Endothelial cell of umbilical vein (primary cell): Measurements from ENCODE around the gene KISS1. TPM values are rescaled to one million over a fixed set of nuclear protein-coding genes. Genes with fewer than 3 reads are reported as not detected.

ENCODE experiments used
- BruUV-seq: library from RNA; stranded (reverse); fragments of 400-500 nt; replicated peaks from 2 replicates; lab custom pipeline; 2021; lab: Mats Ljungman, UMichigan
- CTCF ChIA-PET: fragments of 300-600, 350-600 bp; sonication (Branson Sonifier 250); formaldehyde crosslinking; loops from one replicate; lab custom pipeline; 2021; ENCODE audit warnings: antibody characterized with exemption, inconsistent platforms; lab: Charles Lee
- POLR2A ChIA-PET: fragments of 300-600, 350-600 bp; sonication (Branson Sonifier 250); formaldehyde crosslinking; loops from one replicate; lab custom pipeline; 2021; ENCODE audit warnings: antibody characterized with exemption, inconsistent platforms; lab: Charles Lee
- DNase-seq: peaks from one replicate; pipeline ENCODE4 v3.0.0-alpha.2; 2011; ENCODE audit warnings: low read depth, low spot score
- FAIRE-seq: peaks from 2 replicates; lab custom pipeline; 2011; peaks lifted over from hg19 to GRCh38; lab: Jason Lieb, UNC
- H2AFZ ChIP-seq: 2 replicates; pipeline ENCODE4 v1.6.0; 2012; ENCODE audit warnings: low read depth, low read length, control low read depth, inconsistent platforms
- H3K27ac ChIP-seq: 2 replicates; pipeline ENCODE4 v1.5.1; 2011; ENCODE audit warnings: low read depth, mild to moderate bottlenecking, control low read depth, low read length, moderate library complexity; ENCODE audit not compliant: insufficient read depth
- H3K27me3 ChIP-seq, 2 experiments: 2 replicates each; pipeline versions ENCODE4 v1.6.0 to v1.6.1; 2011; ENCODE audit warnings: low read length in 2 of 2, mixed read lengths in 1 of 2; ENCODE audit not compliant: control insufficient read depth in 2 of 2, insufficient read depth in 2 of 2
- H3K36me3 ChIP-seq, 2 experiments: 2 replicates in 1 of 2; 3 replicates in 1 of 2; pipeline ENCODE4 v1.5.1; 2011; ENCODE audit warnings: low read length in 2 of 2, mild to moderate bottlenecking in 1 of 2, moderate library complexity in 1 of 2; ENCODE audit not compliant: control insufficient read depth in 2 of 2, insufficient read depth in 2 of 2; ENCODE audit errors: extremely low read depth in 1 of 2
- H3K4me1 ChIP-seq: 3 replicates; pipeline ENCODE4 v1.5.1; 2011; ENCODE audit warnings: mild to moderate bottlenecking, low read length; ENCODE audit not compliant: control insufficient read depth, insufficient read depth; ENCODE audit errors: extremely low read depth
- H3K4me2 ChIP-seq: 2 replicates; pipeline ENCODE4 v1.6.1; 2011; ENCODE audit warnings: low read length, control low read depth, mixed read lengths; ENCODE audit not compliant: insufficient read depth
- H3K4me3 ChIP-seq, 3 experiments: fragments of 200-600 bp in 1 of 3; sonication (generic), shearing (Covaris generic) in 1 of 3; replicated peaks in 1 of 3; 2 replicates each; pipeline ENCODE4 v1.5.1; 2011 to 2016; ENCODE audit warnings: control low read depth in 3 of 3, low read length in 3 of 3, mild to moderate bottlenecking in 2 of 3, inconsistent platforms in 1 of 3, low read depth in 1 of 3, moderate library complexity in 1 of 3; ENCODE audit not compliant: insufficient read depth in 1 of 3
- H3K79me2 ChIP-seq: 2 replicates; pipeline ENCODE4 v1.6.0; 2012; ENCODE audit warnings: low read length, inconsistent platforms; ENCODE audit not compliant: control insufficient read depth, insufficient read depth
- H3K9ac ChIP-seq: replicated peaks from 2 replicates; pipeline ENCODE3; 2011; ENCODE audit warnings: low read length, control low read depth; ENCODE audit not compliant: insufficient read depth; ENCODE audit errors: extremely low read depth
- H3K9me1 ChIP-seq: replicated peaks from 3 replicates; pipeline ENCODE4 v1.6.0; 2011; ENCODE audit warnings: mild to moderate bottlenecking, low read length; ENCODE audit not compliant: control insufficient read depth, insufficient read depth; ENCODE audit errors: extremely low read depth
- H3K9me3 ChIP-seq: replicated peaks from 2 replicates; pipeline ENCODE4 v1.5.1; 2012; ENCODE audit warnings: low read length, inconsistent platforms; ENCODE audit not compliant: control insufficient read depth, insufficient read depth
- H4K20me1 ChIP-seq: replicated peaks from 2 replicates; pipeline ENCODE3; 2011; ENCODE audit warnings: mild to moderate bottlenecking, low read length; ENCODE audit not compliant: control insufficient read depth, insufficient read depth; ENCODE audit errors: extremely low read depth
- JUN ChIP-seq: IDR thresholded peaks from 2 replicates; pipeline ENCODE4 v1.6.1; 2011; ENCODE audit warnings: borderline replicate concordance, low read depth; ENCODE audit not compliant: insufficient read length, insufficient read depth
- dilution Hi-C: fragments of 300-500 bp; cut with MboI; formaldehyde crosslinking; loops from one replicate; pipeline ENCODE4 v1.15.0; 2019; ENCODE audit warnings: low sequenced_read_pairs; ENCODE audit not compliant: extremely low pct_ligation_motif_present
- intact Hi-C: fragments of 100-400 bp; cut with micrococcal nuclease; formaldehyde crosslinking; loops from one replicate; pipeline ENCODE4 v1.10.0; 2022
- polyA plus RNA-seq, 4 experiments: library from polyadenylated mRNA; depleted of rRNA in 3 of 4; stranded (reverse) in 3 of 4; unstranded in 1 of 4; fragments of >200 nt; gene quantifications; 2 replicates each; pipeline versions ENCODE4 v1.2.1 to v1.2.3, GENCODE V29; 2011 to 2012; ENCODE audit warnings: missing spikeins in 1 of 4
- total RNA-seq: library from RNA; stranded (reverse); gene quantifications from 2 replicates; pipeline ENCODE4 v1.2.3, GENCODE V29; 2021
- TF ChIP-seq, protein P1 (sequence below), 2 donors: IDR thresholded peaks; 1 replicate in 1 of 2; 2 replicates in 1 of 2; pipeline ENCODE4 v1.5.1; 2011; ENCODE audit warnings: low read length in 2 of 2, mild to moderate bottlenecking in 2 of 2, moderate library complexity in 2 of 2, control low read depth in 1 of 2, inconsistent platforms in 1 of 2, low read depth in 1 of 2; ENCODE audit not compliant: insufficient read depth in 1 of 2; ENCODE audit errors: extremely low read depth in 1 of 2

KISS1 gene
- total and polyA plus RNA-seq, 2 donors (not counting 3 experiments of a cell fraction or from before 2014, with no cell fraction given), result 0.22 to 1.00 TPM

DNA sequence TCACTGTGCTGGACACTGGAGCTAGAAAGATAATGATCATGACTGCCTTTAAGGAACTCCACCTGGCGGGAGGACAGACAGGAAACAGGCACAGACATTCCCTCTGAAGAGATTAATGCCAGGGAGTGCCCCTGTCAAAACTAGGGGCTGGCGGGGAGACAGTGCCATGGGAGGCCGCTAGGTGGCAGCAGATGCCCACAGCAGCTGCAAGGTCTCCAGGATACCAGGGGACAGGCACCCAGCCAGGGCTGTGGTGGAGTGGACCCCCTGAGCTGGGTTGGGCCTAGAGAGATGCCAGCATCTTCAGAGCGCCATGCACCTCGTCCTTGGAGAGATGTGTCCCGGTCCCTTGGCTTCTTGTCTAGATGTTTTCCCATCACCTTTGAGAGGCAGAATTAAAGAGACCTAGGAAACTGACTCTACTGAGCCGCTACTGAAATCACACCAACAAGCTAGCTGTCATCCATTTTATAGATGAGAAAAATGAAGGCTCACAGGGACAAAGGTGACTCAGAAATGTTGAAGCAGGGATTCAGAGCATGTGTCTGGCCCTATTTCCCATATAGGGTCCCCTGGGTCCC, 33.7 kb downstream of the KISS1 start:
- no peak overlapping the region for H3K4me2 ChIP-seq
- TF ChIP-seq JUN, result no peak
- TF ChIP-seq, protein P1, sequence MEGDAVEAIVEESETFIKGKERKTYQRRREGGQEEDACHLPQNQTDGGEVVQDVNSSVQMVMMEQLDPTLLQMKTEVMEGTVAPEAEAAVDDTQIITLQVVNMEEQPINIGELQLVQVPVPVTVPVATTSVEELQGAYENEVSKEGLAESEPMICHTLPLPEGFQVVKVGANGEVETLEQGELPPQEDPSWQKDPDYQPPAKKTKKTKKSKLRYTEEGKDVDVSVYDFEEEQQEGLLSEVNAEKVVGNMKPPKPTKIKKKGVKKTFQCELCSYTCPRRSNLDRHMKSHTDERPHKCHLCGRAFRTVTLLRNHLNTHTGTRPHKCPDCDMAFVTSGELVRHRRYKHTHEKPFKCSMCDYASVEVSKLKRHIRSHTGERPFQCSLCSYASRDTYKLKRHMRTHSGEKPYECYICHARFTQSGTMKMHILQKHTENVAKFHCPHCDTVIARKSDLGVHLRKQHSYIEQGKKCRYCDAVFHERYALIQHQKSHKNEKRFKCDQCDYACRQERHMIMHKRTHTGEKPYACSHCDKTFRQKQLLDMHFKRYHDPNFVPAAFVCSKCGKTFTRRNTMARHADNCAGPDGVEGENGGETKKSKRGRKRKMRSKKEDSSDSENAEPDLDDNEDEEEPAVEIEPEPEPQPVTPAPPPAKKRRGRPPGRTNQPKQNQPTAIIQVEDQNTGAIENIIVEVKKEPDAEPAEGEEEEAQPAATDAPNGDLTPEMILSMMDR (IDR thresholded peaks at IDR 0.05; ENCODE audit: extremely low read depth in 1 of 2, insufficient read depth in 1 of 2, low read depth in 1 of 2, low read length in 2 of 2), result peak; percentile 98
- ChIA-PET CTCF (interaction anchor here (0.6 to 26.7 kb wide), 36 partner anchors 8 to 645 kb away, joined by 3 to 770 read pairs (median 6); partner anchors contain the start of genes ETNK2, GOLT1A and PLEKHA6), POLR2A (interaction anchor here (0.7 to 1.0 kb wide), 2 partner anchors 13 to 44 kb away, joined by 3 read pairs; no protein-coding TSS in a partner anchor)
- H3K9ac ChIP-seq, result no peak overlapping the region
- no peak overlapping the region for H3K27ac ChIP-seq
- H3K27me3 ChIP-seq, result peaks cover 0 to 2% of the 10 kb centered on the region in 2 experiments
- no peaks in the 10 kb centered on the region for H4K20me1 ChIP-seq
- H2AFZ ChIP-seq, result peak overlapping the region; percentile 3
- BruUV-seq, result no TSS peak
- peaks cover 3% of the 10 kb centered on the region for H3K4me1 ChIP-seq
- H3K36me3 ChIP-seq, result no peaks in the 10 kb centered on the region
- no peaks in the 10 kb centered on the region for H3K9me1 ChIP-seq
- FAIRE-seq, result peak; percentile 96
- H3K9me3 ChIP-seq, result no peaks in the 10 kb centered on the region
- H3K79me2 ChIP-seq, result no peaks in the 10 kb centered on the region
- no peak overlapping the region for H3K4me3 ChIP-seq
- intact Hi-C loops, result loop anchor here (1.0 to 2.0 kb wide), 7 partner anchors 36 to 341 kb away; partner anchors contain the start of gene SNRPE
- dilution Hi-C loops, result loop anchor here (25.0 kb wide), 1 partner anchor 175 kb away; no protein-coding TSS in a partner anchor
- DNase-seq, result peak; percentile 68
